Psoas muscle (tissue), 8 donors: Measurements from ENCODE around the gene KITLG. TPM values are rescaled to one million over a fixed set of nuclear protein-coding genes. Genes with fewer than 3 reads are reported as not detected.
"Not testable (repeated sequence)": the region's sequence is repeated elsewhere in the genome, so short reads cannot be mapped to it uniquely, and the experiment has no call there.

Source experiments
- ATAC-seq, 4 donors: fragments of 200-7000 bp; cut with Tn5 transposase; one replicate each; pipeline ENCODE4 v1.9.1; 2020; ENCODE audit warnings: moderate library complexity in 3 of 4, mild to moderate bottlenecking in 2 of 4
- DNase-seq, 2 donors: peaks; one replicate each; pipeline ENCODE4 v3.0.0-alpha.2; 2020
- H3K27ac ChIP-seq: fragments of 200-600 bp; one replicate; pipeline ENCODE4 v1.8.0; 2022
- H3K27me3 ChIP-seq, 3 donors: fragments of 200-600 bp in 1 of 3; one replicate each; pipeline versions ENCODE4 v1.6.1 to v1.8.0; 2013 to 2022; ENCODE audit warnings: low read length in 2 of 3, mild to moderate bottlenecking in 2 of 3, moderate library complexity in 1 of 3; ENCODE audit not compliant: insufficient read depth in 3 of 3
- H3K36me3 ChIP-seq, 2 donors: fragments of 200-600 bp in 1 of 2; one replicate each; pipeline versions ENCODE4 v1.6.1 to v1.8.0; 2013 to 2022; ENCODE audit warnings: low read depth in 1 of 2, mild to moderate bottlenecking in 1 of 2, moderate library complexity in 1 of 2; ENCODE audit not compliant: insufficient read depth in 1 of 2
- H3K4me1 ChIP-seq: fragments of 200-600 bp; one replicate; pipeline ENCODE4 v1.8.0; 2022
- H3K4me3 ChIP-seq: fragments of 200-600 bp; one replicate; pipeline ENCODE4 v1.8.0; 2022; ENCODE audit warnings: mild to moderate bottlenecking
- H3K9me3 ChIP-seq: fragments of 200-600 bp; one replicate; pipeline ENCODE4 v1.8.0; 2022
- CTCF ChIP-seq: fragments of 200-600 bp; IDR thresholded peaks from one replicate; pipeline ENCODE4 v1.8.0; 2022; ENCODE audit warnings: antibody characterized with exemption
- WGBS, 3 donors: extraction: QIAGEN DNeasy Blood & Tissue Kit; methylation state at CpG; one replicate each; pipeline versions ENCODE4 v1.1.6 to v1.1.7; 2013; 5-methylcytosine and 5-hydroxymethylcytosine counted together
- intact Hi-C, 2 donors: fragments of 100-400 bp; cut with DNase I; formaldehyde crosslinking; loops; one replicate each; pipeline versions ENCODE4 v1.11.0 to v1.14.2; 2022
- polyA plus RNA-seq, 3 donors: library from polyadenylated mRNA; stranded (reverse); fragments of 200-250 nt; gene quantifications; one replicate each; pipeline ENCODE4 v1.2.3, GENCODE V29; 2013
- total RNA-seq, 4 donors: library from RNA; stranded (reverse); fragmentation: NEBNext Ultra II Directional in 2 of 4; extraction: Animal tissue kit (Norgen Biotek cat#: 25700) in 2 of 4; gene quantifications; one replicate each; pipeline versions ENCODE4 v1.2.1 to v1.2.4, GENCODE V29; 2021 to 2023
- donor health status: healthy with polysubstance abuse.
- donor health status: DM: no; HTN: no; CAD: no; lungs with moderate emphysema.
- donor health status: Bipolar disorder and iron deficiency.
- donor health status: healthy.
- donor health status: DM: yes; HTN: yes; CAD: no.
- donor health status: DM: no; HTN: no; CAD: no.
- donor health status: DM: no; HTN: no; CAD: no.
- donor health status: DM: yes; HTN: yes; CAD: no.

KITLG gene
- total and polyA plus RNA-seq, 7 donors, result 1.5 to 11.5 (median 4.1) TPM

GRCh38 chr12:88509851-88510250, 70.4 kb downstream of the KITLG start:
- no peak for TF ChIP-seq CTCF
- no peaks in the 10 kb centered on the region for H3K27me3 ChIP-seq
- no peak for DNase-seq
- H3K9me3 ChIP-seq, result no peaks in the 10 kb centered on the region
- peaks cover 0 to 20% of the 10 kb centered on the region in 2 donors for H3K36me3 ChIP-seq
- no peak overlapping the region for H3K4me3 ChIP-seq
- intact Hi-C loops, result loop anchor here in 1 of 2 donors (10.0 kb wide), 1 partner anchor 45 kb away; no protein-coding TSS in a partner anchor
- ATAC-seq, result no peak
- no peak overlapping the region for H3K27ac ChIP-seq
- no peaks in the 10 kb centered on the region for H3K4me1 ChIP-seq
- whole genome bisulfite sequencing, 3 donors, result 86 to 90% (median 87%) methylated on average over 2 of the region's 2 CpGs

- TF ChIP-seq CTCF, result no peak
- WGBS, 3 donors, result 95 to 97% (median 95%) methylated on average over 5 of the region's 5 CpGs
- H3K27ac ChIP-seq, result no peak overlapping the region
- H3K4me1 ChIP-seq, result no peaks in the 10 kb centered on the region
- ATAC-seq, result no peak
- intact Hi-C loops, result loop anchor here in 1 of 2 donors (10.0 kb wide), 1 partner anchor 45 kb away; no protein-coding TSS in a partner anchor
- H3K4me3 ChIP-seq, result no peak overlapping the region
- no peaks in the 10 kb centered on the region for H3K27me3 ChIP-seq
- no peaks in the 10 kb centered on the region for H3K9me3 ChIP-seq
- peaks cover 0 to 20% of the 10 kb centered on the region in 2 donors for H3K36me3 ChIP-seq
- DNase-seq, result no peak
These were observed 70.9 kb downstream of the KITLG start for GRCh38 chr12:88509347-88509746.

GRCh38 chr12:88507851-88508250, 72.4 kb downstream of the KITLG start:
- WGBS, 3 donors, result 94 to 97% (median 95%) methylated on average over 12 of the region's 12 CpGs
- not testable (repeated sequence) for DNase-seq, ATAC-seq, H3K9me3 ChIP-seq, H3K27me3 ChIP-seq, H3K27ac ChIP-seq, H3K4me1 ChIP-seq, H3K4me3 ChIP-seq
- peaks cover 0 to 20% of the 10 kb centered on the region in 2 donors for H3K36me3 ChIP-seq
- intact Hi-C loops, result loop anchor here in 1 of 2 donors (10.0 kb wide), 1 partner anchor 47 kb away; no protein-coding TSS in a partner anchor

GRCh38 chr12:88507270-88507669, 73.0 kb downstream of the KITLG start:
- H3K27me3 ChIP-seq, result no peaks in the 10 kb centered on the region
- H3K4me3 ChIP-seq, result no peak overlapping the region
- no peaks in the 10 kb centered on the region for H3K9me3 ChIP-seq
- 86 to 91% (median 87%) methylated on average over 1 of the region's 1 CpG for WGBS, 3 donors
- peaks cover 0 to 20% of the 10 kb centered on the region in 2 donors for H3K36me3 ChIP-seq
- H3K27ac ChIP-seq, result no peak overlapping the region
- no peak for ATAC-seq
- TF ChIP-seq CTCF, result no peak
- intact Hi-C loops, result loop anchor here in 1 of 2 donors (10.0 kb wide), 1 partner anchor 48 kb away; no protein-coding TSS in a partner anchor
- DNase-seq, result no peak
- no peaks in the 10 kb centered on the region for H3K4me1 ChIP-seq

DNA sequence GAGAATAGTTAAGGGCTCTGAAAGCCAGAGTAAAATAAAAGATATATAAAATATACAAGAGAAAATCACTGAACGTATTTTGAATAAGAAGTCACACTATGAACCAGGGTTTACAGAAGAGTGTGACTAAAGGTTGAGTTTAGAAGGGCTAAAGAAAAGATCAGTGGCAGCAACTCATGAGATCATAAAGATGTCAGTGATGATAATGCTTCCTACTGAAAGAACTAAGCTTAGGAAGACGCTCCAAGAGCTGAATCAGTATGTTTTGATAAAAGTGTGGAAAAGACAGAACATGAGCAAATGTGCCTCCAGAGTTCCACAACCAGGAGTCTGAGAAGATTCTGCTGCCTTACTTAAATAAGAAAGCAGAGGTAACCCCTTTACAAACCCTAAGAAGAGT, 74.6 kb downstream of the KITLG start:
- intact Hi-C loops, result loop anchor here in 1 of 2 donors (10.0 kb wide), 1 partner anchor 49 kb away; no protein-coding TSS in a partner anchor
- no peaks in the 10 kb centered on the region for H3K9me3 ChIP-seq
- no peaks in the 10 kb centered on the region for H3K4me1 ChIP-seq
- 68 to 85% (median 73%) methylated on average over 2 of the region's 2 CpGs for WGBS, 3 donors
- no peak for DNase-seq
- peaks cover 0 to 20% of the 10 kb centered on the region in 2 donors for H3K36me3 ChIP-seq
- TF ChIP-seq CTCF, result no peak
- no peaks in the 10 kb centered on the region for H3K27me3 ChIP-seq
- ATAC-seq, result no peak
- no peak overlapping the region for H3K27ac ChIP-seq
- H3K4me3 ChIP-seq, result no peak overlapping the region
